SIG-M5 treated with dmso at 0.1 percent for 504 hours (cell line): ENCODE results near the gene SLC22A5.

ENCODE experiments used
- DNase-seq: peaks from one replicate; lab custom pipeline; 2025; ENCODE audit not compliant: unreplicated experiment; lab: John Stamatoyannopoulos, UW

The SLC22A5 gene

GRCh38 chr5:132365213-132365612, 4.3 kb upstream of the SLC22A5 start:
- no peak for DNase-seq

- no peak for DNase-seq
Measured at GRCh38 chr5:132368186-132368585, 1.3 kb upstream of the SLC22A5 start.

DNA sequence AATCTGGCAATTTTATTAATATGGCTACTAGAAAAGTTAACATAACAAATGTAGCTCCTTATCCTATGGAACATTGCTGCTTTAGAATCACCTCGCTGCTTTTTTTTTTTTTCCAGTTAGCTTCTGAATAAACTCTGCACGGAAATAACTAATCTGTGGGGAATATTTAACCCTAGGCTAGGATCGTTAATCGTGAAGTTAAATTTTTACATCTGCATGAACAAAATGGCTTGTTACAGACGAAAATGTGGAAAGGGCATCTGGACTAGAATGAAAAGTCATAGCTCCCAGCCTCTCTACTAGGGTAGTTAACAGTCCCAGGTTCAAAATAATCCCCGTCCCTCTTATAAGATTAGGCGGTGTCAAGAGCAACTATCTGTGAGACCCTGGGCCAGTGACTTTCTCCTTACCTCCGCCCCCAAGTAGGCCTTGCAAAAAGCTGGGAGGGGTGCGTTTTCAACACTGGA, 470 bp upstream of the SLC22A5 start:
- DNase-seq = peak; percentile 60

- peak; percentile 12 for DNase-seq
Measured at GRCh38 chr5:132370181-132370970, 866 bp downstream of the SLC22A5 start.

GRCh38 chr5:132370971-132371602, 1.6 kb downstream of the SLC22A5 start:
- no peak for DNase-seq

DNA sequence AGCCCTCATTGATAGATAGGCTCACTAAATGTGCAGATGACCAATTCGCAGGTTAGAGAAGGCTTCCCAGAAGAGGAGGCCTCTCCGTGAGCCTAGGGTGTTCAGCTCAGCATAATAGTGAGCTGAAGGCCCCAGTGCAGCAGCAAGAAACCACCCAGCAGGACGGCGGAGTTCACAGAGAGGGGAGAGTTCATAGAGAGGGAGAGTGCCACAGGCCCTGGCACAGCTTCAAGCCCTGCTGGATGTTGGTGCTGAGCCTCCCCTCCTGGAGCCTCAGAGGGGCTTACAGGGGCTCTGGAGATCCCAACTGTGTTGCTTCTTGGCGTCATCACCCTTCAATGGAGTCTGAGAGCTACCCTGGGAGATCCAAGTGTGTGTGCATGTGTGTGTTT, 2.1 kb downstream of the SLC22A5 start:
- no peak for DNase-seq

- peak; percentile 70 for DNase-seq
Measured at GRCh38 chr5:132372127-132372526, 2.6 kb downstream of the SLC22A5 start.

DNA sequence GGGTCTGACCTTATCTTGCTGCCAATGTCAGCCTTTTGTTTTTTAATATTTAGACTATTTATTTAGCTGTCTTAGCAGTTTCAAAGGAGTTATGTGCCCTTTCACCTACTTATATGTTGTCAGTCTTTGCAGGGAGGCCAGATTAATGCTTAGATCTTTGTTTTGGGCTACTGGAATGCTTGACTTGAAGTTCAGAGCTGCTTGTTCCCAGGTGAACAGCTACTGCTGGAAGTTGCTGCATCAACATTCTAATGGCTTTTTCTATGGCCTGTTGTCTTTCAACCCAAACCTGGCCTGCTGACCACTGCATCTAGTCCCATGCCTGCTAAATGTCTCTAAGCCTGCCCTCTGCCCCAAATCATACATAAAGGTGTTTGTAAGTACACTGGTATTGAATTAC, 3.0 kb downstream of the SLC22A5 start:
- no peak for DNase-seq

- no peak for DNase-seq
Measured at GRCh38 chr5:132375957-132376356, 6.4 kb downstream of the SLC22A5 start.

DNA sequence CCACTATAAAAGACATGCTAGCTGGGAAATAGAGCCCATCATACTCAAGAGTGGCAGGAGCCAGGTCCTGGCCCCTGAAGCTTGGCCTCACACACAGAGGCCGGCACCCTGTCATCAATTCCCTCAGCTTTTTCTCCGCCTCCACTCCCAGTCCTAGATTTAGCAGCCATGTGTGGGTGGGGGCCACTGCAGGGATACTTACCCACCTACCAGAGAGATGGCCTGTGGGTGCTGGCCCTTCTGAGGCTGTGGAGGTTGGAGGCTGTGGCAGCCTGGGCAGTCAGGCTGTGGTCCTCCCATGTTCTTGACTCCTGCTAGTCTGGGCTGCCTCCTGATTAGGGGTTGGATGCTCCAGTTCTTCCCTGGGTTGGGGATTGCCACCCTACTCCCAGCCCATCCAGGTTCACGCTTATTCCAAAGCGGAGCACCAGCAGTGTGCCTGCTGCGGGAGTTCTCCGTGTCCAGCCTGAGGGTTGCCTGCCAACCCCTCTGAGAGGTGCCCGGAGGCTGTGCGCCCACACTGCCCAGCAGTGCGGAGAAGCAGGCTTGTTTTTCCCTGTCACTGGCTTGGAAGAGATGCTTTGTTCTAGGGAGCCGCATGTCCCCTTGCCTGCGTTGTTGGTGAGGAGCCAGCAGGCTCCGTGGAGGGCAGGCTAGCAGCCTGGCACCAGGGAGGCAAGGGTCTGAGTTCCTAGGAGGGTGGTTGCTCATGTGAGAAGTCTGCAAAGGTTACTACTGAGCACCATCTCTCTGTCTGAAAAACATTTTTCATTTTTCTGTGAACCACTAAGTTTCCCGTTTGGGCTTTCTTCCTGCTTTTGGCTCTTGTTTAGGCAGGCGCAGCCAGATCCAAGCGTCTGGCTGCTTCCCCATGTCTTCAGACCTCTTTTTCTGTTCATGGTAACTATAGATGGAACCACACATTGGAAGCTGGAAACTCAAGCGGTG, 7.5 kb downstream of the SLC22A5 start:
- no peak for DNase-seq

DNA sequence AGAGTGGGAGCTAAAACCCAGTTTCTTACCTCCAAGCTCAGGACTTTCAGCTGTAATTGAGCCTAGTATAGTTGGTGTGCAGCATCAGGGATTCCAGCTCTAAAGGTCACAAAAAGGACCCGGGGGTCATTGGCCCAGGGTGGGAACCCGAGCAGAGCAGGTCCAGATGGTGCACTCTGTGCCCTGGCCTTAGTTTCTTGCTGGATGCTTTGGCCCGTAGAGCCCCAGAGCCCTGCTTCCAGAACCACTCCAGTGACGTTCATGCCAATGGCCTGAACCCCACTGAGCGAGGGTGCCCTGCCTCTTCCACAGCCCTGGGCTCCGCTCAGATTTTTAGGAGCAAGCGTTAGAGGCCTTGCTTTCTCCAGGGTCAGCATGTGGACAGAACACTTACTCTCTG, 8.2 kb downstream of the SLC22A5 start:
- DNase-seq = no peak

DNA sequence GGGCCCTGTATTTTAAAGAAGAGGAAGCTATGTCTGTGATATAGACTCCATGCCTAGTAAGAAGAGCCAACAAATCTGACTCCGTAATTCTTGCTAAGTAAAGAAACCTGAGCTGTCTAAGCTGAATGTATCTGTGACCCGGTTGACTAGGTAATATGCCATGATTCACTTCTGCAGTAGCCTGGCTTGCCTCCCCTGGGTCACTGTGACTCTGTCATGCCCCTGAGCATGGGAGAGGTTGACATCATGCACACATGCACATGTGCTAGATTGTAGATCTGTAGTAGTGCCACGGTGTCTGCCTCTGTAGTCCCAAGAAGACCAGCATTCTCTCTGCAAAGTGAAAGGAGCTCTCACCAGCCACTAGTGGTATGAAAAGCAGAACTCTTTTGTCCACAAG, 9.1 kb downstream of the SLC22A5 start:
- peak; percentile 25 for DNase-seq

- DNase-seq = no peak
Measured at GRCh38 chr5:132380047-132380446, 10.5 kb downstream of the SLC22A5 start.

GRCh38 chr5:132380741-132381140, 11.2 kb downstream of the SLC22A5 start:
- no peak for DNase-seq

GRCh38 chr5:132381614-132382013, 12.1 kb downstream of the SLC22A5 start:
- DNase-seq = no peak

DNA sequence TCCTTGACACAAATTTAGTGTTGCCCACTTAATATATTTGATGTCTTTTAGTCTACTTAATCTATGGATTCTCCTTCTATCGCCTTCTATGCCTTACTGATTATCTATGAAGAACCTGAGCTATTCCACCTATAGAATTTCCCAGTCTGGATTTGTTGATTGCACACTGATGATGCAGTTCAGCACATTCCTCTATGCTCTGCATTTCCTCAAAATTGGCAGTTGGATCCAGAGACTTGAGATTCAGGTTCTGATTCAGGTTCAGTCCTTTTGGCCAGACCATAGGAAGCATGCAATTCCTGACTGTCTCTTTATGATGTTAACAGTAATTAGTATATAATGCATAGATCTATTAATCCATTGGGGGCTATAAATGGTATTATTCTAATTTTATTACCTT, 13.8 kb downstream of the SLC22A5 start:
- DNase-seq = no peak

DNA sequence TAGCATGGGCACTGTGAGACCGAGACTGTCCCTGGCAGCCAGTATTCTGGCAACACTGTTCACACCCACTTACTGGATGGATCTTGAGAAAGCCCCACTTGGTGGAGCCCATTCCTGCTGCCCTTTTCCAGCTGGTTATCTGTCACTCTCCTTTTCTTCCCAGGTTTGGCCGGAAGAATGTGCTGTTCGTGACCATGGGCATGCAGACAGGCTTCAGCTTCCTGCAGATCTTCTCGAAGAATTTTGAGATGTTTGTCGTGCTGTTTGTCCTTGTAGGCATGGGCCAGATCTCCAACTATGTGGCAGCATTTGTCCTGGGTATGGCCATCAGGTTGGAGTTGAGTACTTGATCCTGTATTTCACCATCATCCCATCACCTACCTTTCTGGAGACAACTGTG, 14.5 kb downstream of the SLC22A5 start:
- DNase-seq = no peak

DNA sequence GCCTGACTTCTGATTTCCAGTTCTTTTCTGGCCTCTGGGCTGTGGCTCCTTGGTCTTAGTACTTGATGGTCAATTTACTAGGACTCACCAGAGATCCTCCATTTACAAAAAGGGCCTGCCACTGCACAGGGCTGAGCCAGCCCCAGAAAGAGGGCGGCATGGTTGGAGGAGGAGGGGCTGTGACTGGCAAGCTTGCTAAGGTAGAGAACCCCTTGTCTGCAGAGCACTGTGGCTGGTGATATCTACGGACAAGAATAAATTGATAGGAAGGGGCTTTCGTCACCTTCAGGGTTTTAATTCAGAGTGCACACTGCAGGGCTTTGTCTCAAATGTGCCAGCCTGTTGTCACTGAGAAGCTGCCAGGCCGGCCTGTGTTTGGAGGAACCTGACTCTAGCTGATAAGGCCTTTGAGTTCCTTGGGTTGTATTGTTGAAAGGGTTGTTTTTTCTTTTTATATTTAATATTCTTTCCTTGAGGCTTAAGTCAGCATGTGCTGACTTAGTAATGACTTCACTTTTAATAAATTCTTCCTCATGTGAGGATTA, 15.1 kb downstream of the SLC22A5 start:
- DNase-seq = no peak

DNA sequence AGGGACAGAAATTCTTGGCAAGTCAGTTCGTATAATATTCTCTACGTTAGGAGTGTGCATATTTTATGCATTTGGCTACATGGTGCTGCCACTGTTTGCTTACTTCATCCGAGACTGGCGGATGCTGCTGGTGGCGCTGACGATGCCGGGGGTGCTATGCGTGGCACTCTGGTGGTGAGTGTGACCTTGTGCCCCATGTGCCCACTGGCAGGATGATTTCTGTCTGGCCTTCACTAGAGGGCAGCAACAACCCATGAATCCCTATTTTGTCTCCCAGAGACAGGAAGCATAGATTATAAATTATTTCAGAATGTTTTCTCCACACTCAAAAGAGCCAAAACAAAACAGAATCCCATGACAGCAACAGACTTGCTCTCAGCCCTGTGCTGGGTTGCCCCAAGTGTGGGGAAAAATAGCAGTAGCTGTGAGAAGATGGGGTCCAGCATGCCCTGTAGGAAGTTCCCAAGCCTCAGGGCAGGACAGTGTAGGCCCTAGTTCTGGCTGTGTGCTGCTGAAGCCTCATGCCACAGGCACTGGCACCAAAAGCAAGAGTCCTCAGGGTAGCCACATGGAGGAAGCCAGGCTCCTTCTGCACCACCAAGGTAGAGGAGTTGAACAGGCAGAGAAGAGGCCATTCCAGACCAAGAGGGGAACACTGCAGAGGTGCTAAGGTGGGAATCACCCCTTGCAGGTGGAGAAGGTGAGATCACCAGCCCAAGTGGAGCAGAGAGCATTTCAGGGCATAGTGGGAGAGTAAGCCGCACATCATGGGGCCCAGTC, 16.0 kb downstream of the SLC22A5 start:
- DNase-seq = peak; percentile 74

DNA sequence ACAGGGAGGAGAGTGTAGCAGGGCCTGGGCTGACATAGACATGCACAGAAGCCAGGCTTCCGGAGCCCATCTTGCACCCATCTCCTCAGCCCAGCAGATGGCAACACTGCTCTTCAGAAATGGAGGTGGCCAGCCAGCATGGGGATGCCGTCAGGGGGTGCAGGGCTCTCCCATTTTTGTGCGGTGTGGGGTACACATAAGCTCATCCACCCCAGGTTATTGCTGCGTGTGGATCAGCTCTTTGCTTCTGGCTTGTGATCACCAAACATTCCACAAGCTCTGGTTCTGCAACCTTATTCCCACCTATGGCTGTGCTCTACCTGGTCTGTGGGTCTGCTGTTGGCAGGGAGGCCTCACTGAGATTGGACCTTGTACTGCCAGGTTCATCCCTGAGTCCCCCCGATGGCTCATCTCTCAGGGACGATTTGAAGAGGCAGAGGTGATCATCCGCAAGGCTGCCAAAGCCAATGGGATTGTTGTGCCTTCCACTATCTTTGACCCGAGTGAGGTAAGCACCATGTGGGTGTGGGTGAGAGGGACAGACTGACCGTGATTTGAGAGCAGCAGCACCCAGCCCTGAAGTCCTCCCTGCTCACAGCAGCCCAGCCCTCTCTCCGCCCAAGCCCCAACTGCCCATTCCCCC, 17.3 kb downstream of the SLC22A5 start:
- DNase-seq = peak; percentile 79
